ENCODE data around the gene NAV1.
"Not testable (repeated sequence)": the region's sequence is repeated elsewhere in the genome, so short reads cannot be mapped to it uniquely, and the experiment has no call there.

NAV1 gene

DNA sequence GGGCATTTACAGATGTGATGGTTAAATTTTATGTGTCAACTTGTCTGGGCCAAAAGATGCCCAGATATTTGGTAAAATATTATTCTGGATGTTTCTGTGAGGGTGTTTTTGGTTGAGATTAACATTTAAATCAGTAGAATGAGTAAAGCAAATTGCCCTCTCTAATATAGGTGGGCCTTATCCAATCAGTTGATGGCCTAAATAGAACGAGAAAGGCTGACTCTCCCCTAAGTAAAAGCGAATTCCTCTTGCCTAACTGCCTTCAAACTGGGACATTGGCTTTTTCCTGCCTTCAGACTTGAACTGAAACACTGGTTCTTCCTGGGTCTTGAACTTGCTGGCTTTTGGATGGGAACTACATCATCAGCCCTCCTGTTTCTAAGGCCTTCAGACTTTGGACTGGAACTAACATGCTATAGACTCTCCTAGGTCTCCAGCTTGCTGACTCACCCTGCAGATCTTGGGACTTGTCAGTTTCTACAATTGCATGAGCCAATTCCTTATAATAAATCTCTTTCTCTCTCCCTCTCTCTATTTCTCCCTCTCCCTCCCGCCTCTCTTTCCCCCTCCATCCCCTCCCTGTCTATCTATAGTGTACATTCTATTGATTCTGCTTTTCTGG lies 10.2 kb upstream of the NAV1 start:
- DNase-seq, result no peak

DNA sequence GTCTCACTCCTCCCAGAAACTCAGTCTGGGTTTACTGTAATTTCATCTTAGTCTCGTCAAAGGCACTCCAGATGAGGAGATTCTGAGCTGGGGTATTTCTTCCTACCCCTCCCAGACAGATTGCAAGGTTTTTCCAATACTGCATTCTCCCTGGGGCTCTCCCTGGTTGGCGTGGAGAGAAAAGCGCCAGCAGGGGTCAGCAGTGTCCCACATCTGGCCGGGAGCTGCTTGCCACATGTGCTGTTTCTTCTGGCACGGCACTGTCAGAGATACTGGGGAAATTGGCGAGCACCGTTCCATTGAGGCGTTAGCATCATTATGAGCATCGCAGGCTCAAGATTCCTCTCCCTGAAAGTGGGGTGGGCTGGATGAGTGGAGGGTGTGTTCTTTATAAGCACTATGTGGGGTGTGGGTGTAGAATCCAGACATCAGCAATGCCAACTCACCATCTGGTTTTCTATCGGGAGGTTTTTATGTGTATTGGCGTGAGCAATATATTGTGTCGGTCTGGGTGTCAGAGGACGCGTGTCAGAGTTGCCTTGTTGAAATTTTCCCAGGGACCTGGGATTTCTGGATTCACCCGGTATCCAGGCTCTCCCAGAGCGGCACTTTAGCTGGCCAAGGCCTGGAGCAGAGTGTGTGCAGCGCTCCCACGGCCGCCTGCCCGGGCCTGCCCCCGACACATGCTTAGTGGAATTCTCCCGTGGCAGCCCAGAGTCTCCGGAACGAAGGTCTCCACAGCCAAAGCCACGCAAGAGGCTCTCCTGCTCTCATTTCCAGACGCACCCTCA lies 8.0 kb upstream of the NAV1 start:
- DNase-seq, result peak; percentile 67

DNA sequence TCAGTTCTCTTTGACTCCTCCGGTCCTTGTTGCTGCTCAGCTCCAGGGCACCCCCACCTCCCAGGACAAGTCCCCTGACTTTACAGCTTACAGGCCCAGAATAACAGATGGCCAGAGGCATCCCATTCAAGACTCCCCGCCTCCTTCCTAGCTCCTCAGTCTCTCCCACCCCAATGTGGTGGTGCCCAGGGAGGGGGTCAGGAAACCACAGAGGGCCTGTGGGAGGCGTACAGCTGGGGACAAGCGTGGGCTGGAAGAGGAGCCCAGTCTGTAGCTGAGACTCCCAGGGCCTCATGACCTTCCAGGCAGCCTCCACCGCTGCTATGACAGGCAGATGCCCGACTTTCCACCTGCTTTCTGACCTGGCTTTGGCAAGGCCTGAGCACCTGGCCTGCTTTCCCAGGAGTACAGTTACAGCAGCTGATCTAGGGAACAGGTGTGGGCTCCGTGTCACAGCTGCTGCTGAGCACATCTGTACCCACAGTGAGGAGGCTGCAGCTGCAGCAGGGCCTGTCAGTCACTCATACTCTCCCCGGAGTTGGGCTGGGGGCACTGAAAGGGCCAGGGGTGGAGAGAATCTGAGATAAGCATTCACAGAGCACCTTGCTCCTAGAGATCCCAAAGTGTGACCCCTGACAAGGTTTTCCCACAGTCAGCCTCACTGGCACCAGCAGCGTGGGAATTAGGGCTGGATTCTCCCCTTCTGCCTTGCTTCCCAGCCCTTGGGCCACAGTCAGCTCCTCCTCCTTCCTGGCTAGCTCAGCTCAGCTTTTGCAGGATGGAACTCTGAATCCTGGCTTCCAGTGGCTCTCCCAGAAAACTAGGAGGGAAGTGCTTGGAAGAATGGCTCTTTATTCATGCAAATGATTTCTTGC lies 7.1 kb upstream of the NAV1 start:
- no peak for DNase-seq

DNA sequence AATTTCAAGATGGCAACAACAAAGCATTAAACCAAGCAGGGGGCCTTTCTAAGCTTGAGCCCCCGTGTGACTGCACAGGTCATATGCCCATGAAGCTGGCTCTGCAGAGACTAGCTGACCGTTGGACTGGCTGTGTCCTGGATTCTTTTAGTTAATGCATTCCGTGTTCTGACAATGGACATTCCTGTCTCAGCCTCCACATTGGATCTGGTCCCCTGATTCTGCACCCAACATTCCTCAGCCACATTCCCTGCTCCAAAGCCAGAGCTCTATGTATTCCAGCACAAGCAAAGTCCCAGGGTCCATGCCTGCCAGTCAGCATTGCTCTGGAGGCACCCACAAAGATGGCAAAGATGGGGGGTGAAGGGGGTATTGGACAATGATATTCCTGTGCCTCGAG lies 5.1 kb upstream of the NAV1 start:
- DNase-seq, result no peak

DNA sequence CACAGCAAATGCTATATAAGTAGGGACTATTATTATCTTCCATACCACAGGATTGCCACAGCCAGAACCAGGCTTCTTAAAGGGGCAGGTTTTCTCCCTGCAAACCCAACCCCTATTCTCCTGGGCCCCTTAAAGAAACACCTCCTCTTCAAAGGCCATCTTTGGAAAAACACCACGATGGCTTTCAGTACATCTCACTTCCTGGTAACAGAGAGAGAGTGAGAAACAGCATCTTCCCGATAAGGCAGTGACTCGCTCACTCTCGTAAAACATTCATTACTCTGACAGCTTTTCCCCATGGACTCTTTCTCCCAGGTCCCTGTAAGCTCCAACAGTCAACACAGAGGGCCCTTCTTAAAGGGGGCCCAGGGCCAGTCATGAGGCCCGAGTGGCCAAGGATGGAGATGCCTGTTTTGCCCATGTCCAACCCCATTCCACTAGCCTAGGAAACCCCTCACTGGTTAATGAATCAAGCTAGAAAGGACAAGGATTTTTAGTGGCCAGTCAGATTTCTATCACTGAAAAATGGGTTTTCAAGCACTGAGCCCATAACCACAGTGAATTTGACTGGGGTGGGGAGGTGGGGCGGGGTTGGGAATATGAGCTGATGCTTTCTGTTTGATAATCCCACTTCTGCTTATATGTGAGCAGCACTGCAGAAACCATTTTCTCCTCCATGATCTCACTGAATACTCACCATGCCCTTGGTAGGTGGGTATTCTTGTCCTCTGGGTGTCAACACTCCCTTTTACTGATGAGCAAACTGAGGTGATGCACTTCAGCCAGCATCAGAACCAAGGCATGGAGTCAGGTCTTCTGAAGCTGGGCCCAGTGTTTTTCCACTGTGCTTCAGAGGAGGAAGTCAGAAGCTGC lies 3.6 kb upstream of the NAV1 start:
- no peak for DNase-seq

DNA sequence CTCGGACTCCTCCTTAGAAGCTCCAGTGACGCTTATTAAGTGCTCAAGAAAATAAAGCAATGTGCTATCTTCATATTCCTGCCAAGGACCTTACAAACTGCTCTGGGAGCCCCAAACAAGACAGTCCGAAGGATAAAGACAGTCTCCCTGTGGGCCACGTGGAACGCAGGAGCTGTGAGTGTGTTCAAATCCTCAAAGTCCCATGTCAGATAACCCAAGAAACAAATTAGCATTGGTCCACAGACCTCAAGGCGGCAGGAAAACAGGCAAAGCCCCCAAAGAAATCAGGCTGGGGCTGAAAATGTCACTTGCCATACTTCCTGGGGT lies 3.0 kb upstream of the NAV1 start:
- no peak for DNase-seq

DNA sequence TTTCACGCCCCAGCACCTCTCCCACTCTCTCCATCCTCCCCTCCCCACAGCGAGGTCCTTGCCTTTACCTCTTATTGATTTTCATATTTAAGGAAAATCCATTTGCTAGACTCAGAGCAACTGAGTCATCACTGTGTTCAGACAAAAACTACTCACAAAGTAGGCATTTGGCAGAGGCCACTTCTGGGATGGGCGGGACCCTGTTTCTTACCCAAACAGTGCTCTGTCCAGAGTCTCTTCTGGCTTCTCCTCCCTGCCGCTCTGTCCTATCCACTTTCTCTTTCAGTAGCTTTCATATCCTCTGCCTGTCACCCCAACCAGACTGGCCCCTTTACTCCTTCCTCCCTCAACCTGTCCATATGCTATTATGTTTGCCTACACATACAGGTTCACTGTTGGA lies 2.4 kb upstream of the NAV1 start:
- DNase-seq, result no peak

DNA sequence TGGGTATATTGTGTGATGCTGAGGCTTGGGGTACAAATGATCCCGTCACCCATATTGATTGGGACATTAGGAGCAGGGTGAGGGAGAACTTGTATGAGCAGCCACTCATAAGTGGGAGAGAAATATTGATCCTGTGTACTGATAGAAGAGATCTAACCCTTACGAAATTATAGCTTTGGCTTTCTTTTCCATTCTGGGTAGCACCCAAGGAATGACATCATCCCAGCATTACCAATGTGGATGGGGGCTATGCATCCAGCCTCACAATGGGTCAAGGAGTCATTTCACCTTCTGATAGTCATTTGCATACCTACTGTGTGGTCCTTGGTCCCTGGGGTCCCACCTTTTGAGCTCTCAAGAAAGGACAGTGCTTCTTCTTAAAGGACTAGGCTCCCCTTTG lies 1.9 kb upstream of the NAV1 start:
- no peak for DNase-seq

DNA sequence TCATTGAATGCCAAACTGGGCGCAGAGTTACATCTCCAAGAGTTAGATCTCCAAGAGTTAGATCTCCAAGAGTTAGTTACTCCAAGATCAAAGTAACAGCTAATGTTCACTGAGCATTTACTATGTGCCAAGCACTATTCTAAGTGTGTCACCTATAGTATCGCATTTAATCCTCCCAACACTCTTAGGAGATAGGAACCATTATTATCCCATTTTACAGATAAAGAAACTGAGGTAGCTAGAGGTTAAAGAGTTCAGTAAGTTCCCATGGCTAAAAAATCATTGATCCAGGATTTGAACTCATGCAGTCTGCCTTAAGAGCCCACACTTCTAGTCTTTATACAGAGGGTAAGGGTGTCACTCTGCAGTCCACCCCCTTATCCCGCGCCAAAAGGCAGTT lies 1.5 kb upstream of the NAV1 start:
- no peak for DNase-seq

DNA sequence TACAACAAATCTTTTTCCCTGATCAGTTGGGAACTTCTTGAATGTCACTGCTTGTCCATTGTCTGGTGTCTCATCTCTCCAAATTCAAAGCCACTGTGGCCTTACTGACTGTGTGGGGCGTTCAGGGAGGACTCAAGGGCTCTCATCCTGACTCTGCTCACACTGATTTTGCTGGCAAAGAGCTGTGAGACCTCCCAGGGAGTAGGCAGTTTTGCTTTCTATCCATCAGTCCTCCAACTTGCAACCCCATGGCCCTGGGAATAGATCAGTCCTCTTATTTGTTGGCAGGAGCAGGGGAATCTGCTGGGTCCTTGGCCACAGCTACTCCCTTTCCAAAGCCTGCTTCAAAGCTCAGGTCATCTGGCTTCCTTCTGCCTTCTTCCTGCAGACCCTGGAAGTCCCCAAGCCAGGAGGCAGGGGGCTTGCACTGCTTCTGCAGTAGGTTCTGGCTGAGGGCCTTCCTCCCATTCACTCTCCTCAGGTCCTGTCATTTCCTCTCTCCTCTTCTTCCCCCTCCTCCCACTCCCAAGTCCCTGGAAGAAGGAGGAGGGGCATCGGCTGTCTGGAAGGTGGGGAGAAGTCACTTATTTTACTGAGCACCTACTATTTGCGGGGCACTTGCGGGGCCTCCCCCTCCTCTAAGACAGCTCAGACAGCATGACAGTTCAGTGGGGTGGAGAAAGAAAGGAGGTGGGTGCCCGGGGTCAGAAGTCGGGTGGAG lies 876 bp upstream of the NAV1 start:
- no peak for DNase-seq

DNA sequence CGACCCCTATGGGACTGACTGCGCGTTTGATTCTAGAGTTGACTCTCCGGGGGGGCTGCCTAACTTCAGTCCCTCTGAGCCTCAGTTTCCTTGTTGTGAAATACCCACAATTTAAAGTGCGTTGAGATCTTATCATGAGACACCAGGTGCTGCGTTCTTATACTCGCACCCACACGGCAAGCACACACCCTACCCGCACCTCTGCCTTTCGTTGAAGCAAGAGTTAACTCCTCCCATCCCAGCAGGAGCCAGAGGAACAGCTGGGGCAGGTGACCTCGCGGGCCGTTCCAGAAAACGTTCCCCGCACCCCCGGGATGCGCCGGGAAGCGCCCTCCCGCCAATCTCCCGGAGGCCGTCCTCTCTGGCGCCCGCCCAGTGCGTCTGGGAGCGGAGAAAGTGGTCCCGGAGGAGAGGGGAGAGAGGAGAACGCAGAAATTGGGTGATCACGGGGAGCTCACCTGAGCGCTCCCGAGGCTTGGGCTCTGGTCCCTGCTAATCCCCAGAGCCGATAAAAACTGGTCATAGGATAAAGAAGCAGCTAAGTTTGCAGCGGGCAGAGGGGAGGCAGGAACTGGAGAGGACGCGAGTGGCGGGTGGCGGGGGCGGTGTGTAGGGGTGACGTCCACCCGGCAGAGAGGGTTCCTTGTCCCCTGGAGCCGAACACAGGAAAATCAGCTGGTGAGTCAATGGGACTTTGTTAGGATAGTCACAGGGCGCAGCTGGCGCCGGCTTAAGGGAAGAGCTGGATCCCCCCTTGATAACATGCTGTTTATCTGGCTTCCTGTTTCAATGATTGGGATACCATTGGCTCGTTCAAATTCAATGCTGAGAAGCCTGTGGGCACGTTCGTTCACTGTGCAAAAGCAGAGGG lies 869 bp downstream of the NAV1 start:
- DNase-seq, result peak; percentile 70

DNA sequence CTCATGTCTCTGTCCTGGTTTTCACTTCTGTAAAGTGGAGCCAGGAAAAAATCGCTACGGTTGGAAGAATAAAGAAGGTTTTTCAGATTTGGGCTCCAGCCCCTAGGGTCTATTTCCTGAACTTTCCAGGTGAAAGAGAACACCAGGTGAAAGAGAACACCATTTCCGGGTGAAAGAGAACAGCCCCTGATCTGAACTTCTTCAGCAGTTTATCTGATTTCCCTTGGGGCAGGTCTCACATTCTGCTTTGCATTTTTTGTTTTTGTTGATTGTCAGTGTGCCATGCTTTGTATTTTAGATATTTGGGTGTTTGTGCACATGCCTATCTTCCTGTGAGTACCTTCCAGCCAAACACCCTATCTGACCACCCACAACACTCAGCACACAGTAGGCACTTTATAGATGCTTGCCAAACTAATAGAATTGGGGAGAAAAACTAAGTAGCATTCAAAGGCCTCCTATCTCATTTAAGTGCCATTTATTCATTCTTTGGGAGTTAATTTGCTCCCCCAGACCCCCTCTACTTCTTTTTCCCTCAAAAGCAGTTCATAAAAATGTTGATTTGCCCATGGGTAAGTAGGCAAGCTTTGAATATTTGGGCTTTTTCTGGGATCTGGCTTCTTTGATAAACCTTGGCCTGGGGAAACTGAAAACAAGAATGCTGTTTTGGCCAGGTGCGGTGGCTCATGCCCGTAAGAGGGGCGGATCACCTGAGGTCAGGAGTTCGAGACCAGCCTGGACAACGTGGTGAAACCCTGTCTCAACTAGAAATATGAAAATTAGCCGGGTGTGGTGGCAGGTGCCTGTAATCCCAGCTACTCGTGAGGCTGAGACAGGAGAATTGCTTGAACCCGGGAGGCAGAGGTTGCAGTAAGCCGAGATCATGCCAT lies 2.2 kb downstream of the NAV1 start:
- DNase-seq, result no peak

DNA sequence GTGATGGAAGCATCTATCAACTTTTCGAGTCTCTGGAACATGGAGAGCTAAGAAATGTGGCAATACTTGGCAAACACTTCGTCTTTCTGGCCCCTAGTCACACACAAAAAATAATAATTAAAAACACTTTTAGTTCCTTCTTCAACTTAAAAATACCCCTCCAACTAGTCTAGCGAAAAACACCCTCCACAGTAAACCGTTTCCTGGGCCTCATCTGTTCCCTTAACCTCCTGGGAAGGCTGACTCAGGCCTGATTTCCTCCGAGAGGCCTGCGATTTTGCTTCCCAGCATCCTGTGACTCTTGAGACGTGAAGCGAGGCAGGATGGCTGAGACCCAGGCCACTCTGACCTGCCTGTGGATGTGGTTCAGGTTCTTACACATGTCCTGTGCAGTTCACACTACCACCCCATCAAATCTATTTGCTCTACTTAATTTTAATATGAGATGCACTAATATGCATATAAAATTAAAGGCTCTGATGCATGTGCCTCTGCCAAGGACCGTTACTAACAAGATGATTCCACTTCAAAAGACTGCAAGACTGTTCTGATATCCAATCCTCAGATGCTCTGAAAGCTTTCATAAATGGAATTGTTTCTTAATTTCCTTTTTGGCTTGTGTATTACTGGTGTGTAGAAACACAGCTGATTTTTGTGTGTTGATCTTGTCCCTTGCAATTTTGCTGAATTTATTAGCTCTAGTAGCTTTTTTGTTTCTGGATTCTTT lies 3.5 kb downstream of the NAV1 start:
- no peak for DNase-seq

DNA sequence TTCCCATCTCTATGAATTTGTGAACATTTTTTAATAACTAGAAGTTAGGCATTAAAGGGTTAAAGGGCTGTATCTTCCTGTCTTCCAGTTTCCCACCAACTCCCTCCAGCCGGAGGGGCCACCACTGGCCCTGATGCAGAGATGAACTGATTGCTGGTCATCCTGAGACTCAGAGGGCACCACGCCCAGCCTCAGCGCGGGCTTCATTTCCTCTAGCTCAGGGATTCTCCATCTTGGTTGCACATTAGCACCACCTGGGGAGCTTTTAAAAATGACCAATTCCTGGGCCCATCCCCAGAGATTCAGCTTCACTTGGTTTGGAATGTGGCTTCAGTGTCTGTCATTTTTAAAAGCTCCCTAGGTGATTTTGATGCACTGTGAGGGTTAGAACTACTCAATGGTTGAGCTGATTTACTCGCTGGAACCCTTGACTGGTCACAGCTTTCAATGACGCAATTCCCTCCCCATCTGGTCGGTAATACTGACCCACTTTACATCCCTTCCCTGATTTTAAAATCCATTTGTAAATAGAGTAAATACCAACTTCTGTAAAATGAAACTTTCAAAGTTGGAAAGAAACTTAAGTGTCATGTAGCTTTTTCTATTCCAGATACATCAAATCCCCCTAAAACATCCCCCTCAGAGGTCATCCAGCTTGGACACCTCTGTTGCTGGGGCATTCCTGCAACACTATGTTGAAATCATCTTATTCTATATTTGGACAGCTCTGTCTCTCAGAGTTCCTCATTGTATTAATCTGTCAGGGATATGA lies 5.1 kb downstream of the NAV1 start:
- DNase-seq, result no peak

DNA sequence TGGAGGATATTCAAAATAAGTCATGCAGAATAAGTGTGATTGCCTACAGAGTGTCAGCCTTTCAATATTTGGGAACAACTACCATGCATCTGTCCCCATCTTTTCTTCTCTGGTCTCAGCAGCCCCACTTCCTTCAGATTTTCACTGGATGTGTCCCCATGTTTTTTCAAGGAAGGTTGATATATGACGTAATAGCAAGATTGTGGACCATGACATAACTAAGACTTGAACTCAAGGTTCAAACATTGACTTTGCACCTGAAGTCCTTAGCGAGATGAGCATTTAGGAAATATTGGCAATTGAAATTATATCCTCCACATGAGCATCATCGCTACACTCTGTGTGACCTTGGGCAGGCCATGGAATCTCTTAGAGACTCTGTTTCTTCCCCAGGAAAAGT lies 5.8 kb downstream of the NAV1 start:
- DNase-seq, result no peak

DNA sequence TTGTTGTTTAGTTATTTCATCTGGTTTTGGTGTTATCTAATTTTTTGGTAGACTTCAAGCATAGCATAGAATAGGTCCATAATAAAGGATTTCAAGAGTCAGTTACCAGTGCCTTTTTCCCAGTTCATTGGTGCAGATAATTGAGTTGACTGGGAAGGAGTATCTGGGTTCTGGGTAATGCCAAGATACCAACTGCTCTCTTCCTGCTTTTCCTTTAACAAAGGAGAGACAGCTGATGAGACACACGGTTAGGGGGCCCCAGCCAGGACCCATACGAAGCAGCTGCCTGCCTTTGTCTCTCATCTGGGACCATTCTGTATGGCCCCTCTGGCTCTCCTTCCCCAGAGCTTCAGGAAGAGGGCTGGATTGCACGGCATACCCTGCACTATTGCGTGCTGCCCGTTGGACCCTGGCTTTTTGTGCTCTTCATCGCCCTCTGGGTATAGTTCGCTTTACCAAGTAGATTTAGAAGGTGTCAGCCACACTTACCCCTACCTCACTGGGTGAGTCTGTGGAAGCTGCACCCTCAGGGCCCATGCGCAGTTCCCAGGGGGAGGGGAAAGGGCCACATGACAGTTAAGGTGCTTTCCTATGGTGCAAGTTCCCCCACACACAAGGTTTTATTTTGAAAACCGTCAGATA lies 7.0 kb downstream of the NAV1 start:
- peak; percentile 29 for DNase-seq

DNA sequence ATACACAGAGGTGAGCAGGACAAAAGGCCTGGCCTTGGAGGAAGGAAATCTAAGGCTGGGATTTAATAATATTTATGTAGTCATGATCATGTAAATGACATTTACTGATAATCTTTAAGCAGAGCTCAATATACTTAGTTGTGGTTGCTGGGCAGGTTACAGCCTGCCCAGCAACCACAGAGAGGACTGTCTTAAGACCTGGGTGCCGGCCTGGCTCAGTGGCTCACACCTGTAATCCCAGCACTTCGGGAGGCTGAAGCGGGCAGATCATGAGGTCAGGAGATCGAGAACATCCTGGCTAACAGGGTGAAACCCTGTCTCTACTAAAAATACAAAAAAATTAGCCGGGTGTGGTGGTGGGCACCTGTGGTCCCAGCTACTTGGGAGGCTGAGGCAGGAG lies 10.6 kb downstream of the NAV1 start:
- not testable (repeated sequence) for DNase-seq

DNA sequence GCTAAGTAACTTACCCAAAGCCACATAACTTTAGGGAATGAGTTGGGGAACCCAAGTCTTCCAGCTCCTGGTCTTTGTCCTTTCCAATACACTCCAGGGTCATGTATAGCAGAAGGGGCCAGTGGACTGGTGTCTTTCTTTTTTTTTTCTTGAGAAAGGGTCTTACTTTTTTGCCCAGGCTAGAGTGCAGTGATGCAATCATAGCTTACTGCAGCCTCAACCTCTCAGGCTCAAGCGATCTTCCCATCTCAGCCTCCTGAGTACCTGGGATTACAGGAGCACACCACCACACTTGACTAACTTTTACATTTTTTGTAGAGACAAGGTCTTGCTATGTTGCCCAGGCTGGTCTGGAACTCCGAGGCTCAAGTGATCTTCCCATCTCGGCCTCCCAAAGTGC lies 12.2 kb downstream of the NAV1 start:
- DNase-seq, result no peak
